H1 (cell line): Measurements from ENCODE around the gene ITPKB. TPM values are rescaled to one million over a fixed set of nuclear protein-coding genes. Genes with fewer than 3 reads are reported as not detected.
A peak's percentile ranks its signal among the peaks of the same experiment; 100 is the strongest.

Source experiments
- CTCF ChIA-PET: fragments of 300-600 bp; sonication (Branson Sonifier 250); formaldehyde crosslinking; loops from one replicate; lab custom pipeline; 2021; ENCODE audit not compliant: partially characterized antibody; lab: Charles Lee
- POLR2A ChIA-PET: fragments of 300-600 bp; sonication (Branson Sonifier 250); formaldehyde crosslinking; loops from one replicate; lab custom pipeline; 2021; ENCODE audit warnings: inconsistent platforms; ENCODE audit not compliant: partially characterized antibody; lab: Charles Lee
- DNase-seq, 2 experiments: peaks; one replicate each; pipeline versions ENCODE4 v3.0.0 to v3.0.0-alpha.2; 2010 to 2022; ENCODE audit warnings: low spot score in 2 of 2, low read depth in 1 of 2, mixed read lengths in 1 of 2
- FAIRE-seq: peaks from 2 replicates; lab custom pipeline; 2011; peaks lifted over from hg19 to GRCh38; lab: Jason Lieb, UNC
- H2AFZ ChIP-seq: 2 replicates; pipeline ENCODE4 v1.8.1; 2012; ENCODE audit warnings: low read length, inconsistent platforms
- H2AK5ac ChIP-seq: 2 replicates; pipeline ENCODE4 v1.6.1; 2013; ENCODE audit warnings: low read depth, low read length
- H2BK120ac ChIP-seq: replicated peaks from 2 replicates; pipeline ENCODE3; 2013; ENCODE audit warnings: low read depth, low read length, inconsistent platforms
- H2BK12ac ChIP-seq: 2 replicates; pipeline ENCODE4 v1.6.1; 2013; ENCODE audit warnings: low read depth, low read length
- H2BK15ac ChIP-seq: 2 replicates; pipeline ENCODE4 v1.6.1; 2013; ENCODE audit warnings: low read length
- H2BK20ac ChIP-seq: 2 replicates; pipeline ENCODE4 v1.6.1; 2013; ENCODE audit warnings: low read length
- H2BK5ac ChIP-seq: 2 replicates; pipeline ENCODE4 v1.6.1; 2013; ENCODE audit warnings: low read depth, low read length
- H3K14ac ChIP-seq: 2 replicates; pipeline ENCODE4 v1.6.1; 2013; ENCODE audit warnings: inconsistent platforms; ENCODE audit not compliant: insufficient read length
- H3K18ac ChIP-seq: 2 replicates; pipeline ENCODE4 v1.6.1; 2013; ENCODE audit warnings: low read length; ENCODE audit errors: extremely low read depth
- H3K23ac ChIP-seq: 2 replicates; pipeline ENCODE4 v1.6.1; 2013; ENCODE audit warnings: inconsistent platforms; ENCODE audit not compliant: insufficient read length
- H3K23me2 ChIP-seq: 2 replicates; pipeline ENCODE4 v1.6.1; 2013; ENCODE audit warnings: low read depth, low read length
- H3K27ac ChIP-seq: 2 replicates; pipeline ENCODE4 v1.6.1; 2011; ENCODE audit warnings: low read depth, low read length, inconsistent platforms
- H3K27me3 ChIP-seq, 4 experiments: replicated peaks in 1 of 4; 1 replicate in 1 of 4; 2 replicates in 3 of 4; pipeline versions ENCODE4 v1.6.1 to v1.8.1; 2011 to 2013; ENCODE audit warnings: low read length in 3 of 4, mild to moderate bottlenecking in 3 of 4, inconsistent platforms in 2 of 4, mixed read lengths in 2 of 4, moderate library complexity in 1 of 4; ENCODE audit not compliant: control insufficient read depth in 3 of 4, insufficient read depth in 3 of 4; ENCODE audit errors: extremely low read depth in 1 of 4
- H3K36me3 ChIP-seq, 4 experiments: 2 replicates each; pipeline versions ENCODE4 v1.6.1 to v1.8.1; 2011 to 2013; ENCODE audit warnings: mild to moderate bottlenecking in 4 of 4, low read length in 3 of 4, moderate library complexity in 2 of 4, control low read depth in 1 of 4, inconsistent platforms in 1 of 4; ENCODE audit not compliant: insufficient read depth in 4 of 4, control insufficient read depth in 2 of 4
- H3K4ac ChIP-seq: replicated peaks from 2 replicates; pipeline ENCODE3; 2013; ENCODE audit warnings: low read length, low read depth, mixed read lengths, inconsistent platforms; ENCODE audit not compliant: insufficient read length
- H3K4me1 ChIP-seq, 4 experiments: replicated peaks in 1 of 4; 1 replicate in 1 of 4; 2 replicates in 3 of 4; pipeline versions ENCODE4 v1.6.1 to v1.8.1; 2011 to 2013; ENCODE audit warnings: low read length in 3 of 4, inconsistent platforms in 2 of 4, mixed read lengths in 1 of 4; ENCODE audit not compliant: insufficient read depth in 4 of 4, control insufficient read depth in 3 of 4
- H3K4me2 ChIP-seq, 2 experiments: 2 replicates each; pipeline versions ENCODE4 v1.6.1 to v1.8.1; 2011 to 2013; ENCODE audit warnings: low read depth in 2 of 2, low read length in 2 of 2, control low read depth in 1 of 2, inconsistent platforms in 1 of 2, mild to moderate bottlenecking in 1 of 2; ENCODE audit not compliant: insufficient read depth in 1 of 2
- H3K4me3 ChIP-seq, 4 experiments: fragments of 200-600, 300-600 bp in 1 of 4; sonication (generic), shearing (Covaris generic), sonication (Bioruptor Twin) in 1 of 4; 2 replicates each; pipeline versions ENCODE4 v1.5.1 to v1.8.1; 2011 to 2016; ENCODE audit warnings: low read length in 4 of 4, low read depth in 3 of 4, control low read depth in 2 of 4, inconsistent platforms in 2 of 4, mild to moderate bottlenecking in 2 of 4, mixed read lengths in 1 of 4, moderate library complexity in 1 of 4; ENCODE audit not compliant: insufficient read depth in 2 of 4; ENCODE audit errors: extremely low read depth in 1 of 4
- H3K56ac ChIP-seq: replicated peaks from 2 replicates; pipeline ENCODE3; 2013; ENCODE audit warnings: low read depth, mild to moderate bottlenecking, mixed read lengths, low read length, inconsistent platforms; ENCODE audit not compliant: insufficient read length
- H3K79me1 ChIP-seq: 2 replicates; pipeline ENCODE4 v1.6.1; 2013; ENCODE audit warnings: low read depth, low read length, control low read depth
- H3K79me2 ChIP-seq, 2 experiments: 2 replicates each; pipeline versions ENCODE4 v1.6.1 to v1.8.1; 2012 to 2013; ENCODE audit warnings: low read length in 2 of 2, mild to moderate bottlenecking in 2 of 2, inconsistent platforms in 1 of 2; ENCODE audit not compliant: insufficient read depth in 2 of 2, control insufficient read depth in 1 of 2
- H3K9ac ChIP-seq, 4 experiments: replicated peaks in 1 of 4; 1 replicate in 1 of 4; 2 replicates in 3 of 4; pipeline versions ENCODE4 v1.6.1 to v1.8.1; 2011 to 2013; ENCODE audit warnings: low read depth in 3 of 4, low read length in 3 of 4, control low read depth in 2 of 4, mild to moderate bottlenecking in 2 of 4, moderate library complexity in 2 of 4, inconsistent platforms in 1 of 4; ENCODE audit errors: extremely low read depth in 1 of 4
- H3K9me3 ChIP-seq, 2 experiments: 2 replicates each; pipeline versions ENCODE4 v1.6.1 to v1.8.1; 2012 to 2013; ENCODE audit warnings: mild to moderate bottlenecking in 2 of 2, moderate library complexity in 2 of 2, control low read depth in 1 of 2, inconsistent platforms in 1 of 2, low read depth in 1 of 2, low read length in 1 of 2, mixed read lengths in 1 of 2; ENCODE audit not compliant: insufficient read depth in 2 of 2
- H4K20me1 ChIP-seq, 2 experiments: replicated peaks in 1 of 2; 2 replicates each; pipeline versions ENCODE3 to v1.8.1; 2011 to 2013; ENCODE audit warnings: inconsistent platforms in 2 of 2, low read length in 2 of 2, mild to moderate bottlenecking in 1 of 2; ENCODE audit not compliant: insufficient read depth in 2 of 2, control insufficient read depth in 1 of 2
- H4K5ac ChIP-seq: 2 replicates; pipeline ENCODE4 v1.6.1; 2013; ENCODE audit warnings: low read length, low read depth, mixed read lengths, inconsistent platforms; ENCODE audit not compliant: insufficient read length
- H4K8ac ChIP-seq: 2 replicates; pipeline ENCODE4 v1.8.0; 2013; ENCODE audit warnings: mild to moderate bottlenecking, moderate library complexity, low read length, inconsistent platforms; ENCODE audit not compliant: insufficient read depth; ENCODE audit errors: extremely low read depth
- H4K91ac ChIP-seq: replicated peaks from 2 replicates; pipeline ENCODE3; 2013; ENCODE audit warnings: low read length, mixed read lengths, inconsistent platforms; ENCODE audit not compliant: insufficient read length
- CBX8 ChIP-seq: fragments of 300-800, 300-1000 bp; sonication (generic); IDR thresholded peaks from 2 replicates; pipeline ENCODE4 v1.7.1; 2016; ENCODE audit warnings: low read depth, low read length, borderline replicate concordance
- CTBP2 ChIP-seq: IDR thresholded peaks from 2 replicates; pipeline ENCODE4 v1.7.0; 2011; ENCODE audit warnings: borderline replicate concordance, mild to moderate bottlenecking, moderate library complexity, mixed read lengths, low read length; ENCODE audit not compliant: insufficient read depth, insufficient read length
- GTF2F1 ChIP-seq: IDR thresholded peaks from 2 replicates; pipeline ENCODE4 v1.6.1; 2012; ENCODE audit warnings: low read depth, low read length, improper control_type of control experiment, borderline replicate concordance
- KDM5A ChIP-seq: fragments of 200-600 bp; IDR thresholded peaks from 2 replicates; pipeline ENCODE4 v1.7.1; 2012; ENCODE audit warnings: mild to moderate bottlenecking, low read length, inconsistent platforms, mixed read lengths
- NRF1 ChIP-seq: IDR thresholded peaks from 2 replicates; pipeline ENCODE4 v1.6.1; 2011; ENCODE audit warnings: mild to moderate bottlenecking, low read depth, low read length, improper control_type of control experiment
- PHF8 ChIP-seq: fragments of 200-600 bp; sonication (generic); conservative IDR thresholded peaks from 2 replicates; pipeline ENCODE4 v1.7.1; 2012; ENCODE audit warnings: low read depth, mild to moderate bottlenecking, inconsistent platforms, low read length, moderate library complexity
- POLR2AphosphoS5 ChIP-seq: IDR thresholded peaks from 2 replicates; pipeline ENCODE4 v1.6.1; 2011; ENCODE audit warnings: low read depth, low read length
- RFX5 ChIP-seq: IDR thresholded peaks from 2 replicates; pipeline ENCODE4 v1.6.1; 2011; ENCODE audit warnings: low read depth, low read length, improper control_type of control experiment, borderline replicate concordance
- SIRT6 ChIP-seq: IDR thresholded peaks from one replicate; pipeline ENCODE4 v1.7.1; 2012; ENCODE audit warnings: low read length, inconsistent platforms
- TAF1 ChIP-seq: IDR thresholded peaks from 2 replicates; pipeline ENCODE4 v1.6.1; 2011; ENCODE audit warnings: mild to moderate bottlenecking, low read depth, low read length
- TBP ChIP-seq: IDR thresholded peaks from 2 replicates; pipeline ENCODE4 v1.6.1; 2011; ENCODE audit warnings: low read depth, low read length, improper control_type of control experiment
- WGBS, 2 experiments: shearing (Covaris generic) in 1 of 2; methylation state at CpG; one replicate each; pipeline versions ENCODE4 v1.1.6 to v1.1.7; 2013 to 2015; ENCODE audit warnings: low lambda C conversion rate in 2 of 2, mixed read lengths in 2 of 2, inconsistent platforms in 1 of 2, low coverage in 1 of 2, missing lambda C conversion rate in 1 of 2; ENCODE audit not compliant: insufficient replicate concordance in 2 of 2, insufficient coverage in 1 of 2, insufficient read length in 1 of 2; ENCODE audit errors: extremely low coverage in 1 of 2, missing lambda C conversion rate in 1 of 2; 5-methylcytosine and 5-hydroxymethylcytosine counted together
- polyA plus RNA-seq, 7 experiments: library from polyadenylated mRNA; depleted of rRNA in 3 of 7; stranded (reverse) in 5 of 7; unstranded in 2 of 7; fragments of >200 nt in 5 of 7; fragments of 200-250 nt in 2 of 7; gene quantifications; 1 replicate in 5 of 7; 2 replicates in 1 of 7; 4 replicates in 1 of 7; pipeline versions ENCODE4 v1.2.1 to v1.2.3, GENCODE V29; 2011 to 2013; ENCODE audit warnings: missing spikeins in 2 of 7, mixed read lengths in 2 of 7
- total RNA-seq: library from RNA; stranded (reverse); fragmentation: NEBNext Ultra II Directional; extraction: Animal tissue kit (Norgen Biotek cat#: 25700); gene quantifications from 2 replicates; pipeline ENCODE4 v1.2.1, GENCODE V29; 2021

ITPKB gene
- total and polyA plus RNA-seq, 2 of the 8 experiments (the other 6 are each of a cell fraction or from before 2014, with no cell fraction given): 1.7 to 4.8 TPM

DNA sequence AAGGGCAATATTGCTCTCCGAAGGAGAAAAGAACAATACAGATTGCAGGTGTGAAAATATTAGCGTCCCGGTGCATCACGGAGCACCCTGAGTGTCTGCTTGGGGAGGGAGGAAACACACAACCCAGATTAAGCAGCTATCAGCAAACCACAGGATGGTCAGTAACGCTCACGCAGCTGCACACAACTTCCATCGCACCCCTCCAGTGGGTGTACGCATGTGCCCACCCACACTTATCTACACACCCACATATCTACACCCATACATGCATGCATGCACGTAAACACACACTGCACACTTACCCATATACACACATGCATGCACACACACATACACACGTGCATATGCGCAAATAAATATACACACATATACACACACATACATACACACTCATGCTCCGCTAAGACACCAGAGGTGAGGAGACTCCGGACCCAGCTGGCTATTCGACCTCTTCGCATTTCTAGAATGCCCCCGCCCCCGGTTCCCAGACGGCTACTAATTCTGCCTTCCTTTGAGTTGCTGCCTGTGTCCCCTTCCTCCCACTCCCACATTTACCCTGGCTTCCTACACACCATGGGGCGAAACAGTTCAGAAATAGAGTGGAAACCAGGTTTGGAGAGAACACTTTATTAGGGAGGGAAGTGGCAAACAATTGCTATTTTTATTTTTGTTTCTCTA, 26.2 kb downstream of the ITPKB start:
- Histone ChIP-seq H3K4ac (no peak overlapping the region), H3K23ac (no peak overlapping the region), H4K5ac (no peak overlapping the region), H2BK12ac (peak overlapping the region; percentile 55; the same call in 1 of the 2 replicates), H2AFZ (no peak overlapping the region), H4K91ac (no peak overlapping the region), H3K4me3 (no peak overlapping the region), H2BK120ac (no peak overlapping the region), H3K36me3 (no peaks in the 10 kb centered on the region), H3K4me2 (no peak overlapping the region), H2BK15ac (0 out of 2 replicates have a peak overlapping the region, but pooled peaks have one; percentile 47), H3K18ac (no peak overlapping the region), H3K23me2 (0 out of 2 replicates have a peak, but pooled peaks cover 2% of the 10 kb centered on the region), H4K20me1 (no peaks in the 10 kb centered on the region), H4K8ac (no peak overlapping the region), H3K79me1 (peaks cover 2% of the 10 kb centered on the region; the same call in 1 of the 2 replicates), H3K56ac (no peak overlapping the region), H3K4me1 (no peaks in the 10 kb centered on the region), H3K14ac (no peak overlapping the region), H3K9ac (no peak overlapping the region), H3K27me3 (no peaks in the 10 kb centered on the region), H3K27ac (no peak overlapping the region), H3K9me3 (no peaks in the 10 kb centered on the region; a peak in 1 of 4 replicates), H3K79me2 (no peaks in the 10 kb centered on the region), H2AK5ac (peak overlapping the region; percentile 85), H2BK5ac (no peak overlapping the region), H2BK20ac (no peak overlapping the region)
- WGBS, 2 experiments: 93% methylated on average over 19 of the region's 19 CpGs; no CpG with 5 or more reads in 1 of the 2 experiments
- FAIRE-seq (no peak), DNase-seq (no peak)
- ChIA-PET CTCF (interaction anchor here (0.9 to 2.7 kb wide), 14 partner anchors 10 to 199 kb away, joined by 3 to 12 read pairs (median 6); no protein-coding TSS in a partner anchor), POLR2A (no interaction called here)
- no peak for TF ChIP-seq SIRT6
- no peak for TF ChIP-seq CTBP2
- TF ChIP-seq NRF1: no peak
- no peak for TF ChIP-seq PHF8
- TF ChIP-seq TBP: no peak
- TF ChIP-seq POLR2AphosphoS5: no peak
- no peak for TF ChIP-seq CBX8
- TF ChIP-seq TAF1: no peak
- TF ChIP-seq RFX5: no peak
- no peak for TF ChIP-seq KDM5A
- TF ChIP-seq GTF2F1: no peak
